ENCODE measurements around the gene TBC1D20.

TBC1D20 gene

DNA sequence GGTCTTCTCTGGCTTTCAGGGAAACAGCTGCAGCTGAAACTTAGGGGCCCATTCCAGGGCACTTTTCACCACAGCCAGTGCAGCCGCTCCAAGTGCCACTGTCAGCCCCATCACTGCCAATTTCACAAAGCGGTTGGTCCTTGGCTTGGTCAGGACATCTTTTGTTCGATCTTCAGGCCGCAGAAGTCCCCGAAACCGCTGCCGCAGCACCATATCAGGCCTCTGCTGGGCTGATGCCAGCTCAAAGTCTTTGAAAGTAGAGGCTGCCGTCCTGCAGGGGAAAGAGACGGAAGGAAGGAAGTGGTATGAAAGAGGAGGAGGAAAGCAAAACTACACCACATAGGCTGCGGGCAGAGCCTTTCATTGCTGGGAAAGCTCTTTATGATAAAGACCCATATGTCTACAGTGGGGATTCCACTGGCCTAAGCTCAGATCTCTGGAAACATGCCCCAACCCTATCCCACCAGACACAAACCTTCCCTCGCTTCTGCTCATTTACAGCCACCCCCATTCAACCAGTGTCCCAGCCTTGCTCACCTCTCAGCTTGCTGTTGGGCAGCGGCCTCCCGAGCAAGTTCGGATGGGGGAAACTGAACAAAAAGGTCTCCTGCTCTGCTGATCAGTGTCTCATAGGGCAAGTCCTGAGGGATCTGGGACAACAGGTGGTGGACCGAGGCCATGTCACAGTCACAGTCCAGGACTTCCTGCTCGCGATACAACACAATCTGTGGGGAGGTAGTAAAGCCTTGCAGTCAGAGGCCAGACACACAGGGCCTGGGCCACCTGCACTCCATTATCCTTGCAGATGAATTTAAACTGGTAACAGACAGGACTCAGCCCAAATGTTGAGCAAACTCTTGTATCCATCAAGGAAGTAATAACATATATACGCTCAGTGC is 23.5 kb downstream of the TBC1D20 start:
- peak in 1 of 2 donors; percentile 31 for DNase-seq (ENCODE audit: low read depth in 2 of 2)

DNA sequence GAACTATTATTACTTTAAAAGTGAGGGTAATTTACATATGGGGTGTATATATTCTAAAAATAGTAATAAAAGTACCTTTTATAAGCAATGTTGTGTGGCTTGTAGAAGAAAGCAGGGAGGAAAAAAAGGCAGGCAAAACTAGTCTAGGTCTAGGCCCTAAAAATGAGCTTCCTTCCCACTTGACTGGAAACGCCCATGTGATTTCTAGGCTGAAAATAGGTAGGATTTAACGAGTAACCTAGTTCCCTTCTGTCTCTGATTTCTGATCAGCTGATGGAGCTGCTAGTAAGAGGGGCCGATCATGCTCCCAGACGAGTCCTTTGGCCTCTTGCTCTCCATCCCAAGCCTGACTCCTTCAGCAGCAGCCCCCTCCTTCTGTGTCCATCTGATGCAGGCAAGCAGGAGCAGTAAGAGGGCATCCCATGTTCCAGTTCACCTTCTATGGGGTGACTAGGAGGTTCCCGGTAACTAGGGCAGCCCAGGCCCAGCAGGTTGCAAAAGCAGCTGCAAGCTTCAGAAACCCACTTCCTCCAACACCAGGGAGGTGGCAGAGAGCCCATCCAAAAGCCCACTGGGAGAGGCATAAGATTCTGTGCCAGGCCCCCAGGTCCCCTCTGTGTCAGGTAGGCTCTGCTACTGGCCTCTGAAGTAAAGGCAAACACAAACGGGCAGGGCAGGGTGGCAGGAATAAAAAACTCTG is 24.4 kb downstream of the TBC1D20 start:
- no peak for DNase-seq (ENCODE audit: low read depth in 2 of 2)

DNA sequence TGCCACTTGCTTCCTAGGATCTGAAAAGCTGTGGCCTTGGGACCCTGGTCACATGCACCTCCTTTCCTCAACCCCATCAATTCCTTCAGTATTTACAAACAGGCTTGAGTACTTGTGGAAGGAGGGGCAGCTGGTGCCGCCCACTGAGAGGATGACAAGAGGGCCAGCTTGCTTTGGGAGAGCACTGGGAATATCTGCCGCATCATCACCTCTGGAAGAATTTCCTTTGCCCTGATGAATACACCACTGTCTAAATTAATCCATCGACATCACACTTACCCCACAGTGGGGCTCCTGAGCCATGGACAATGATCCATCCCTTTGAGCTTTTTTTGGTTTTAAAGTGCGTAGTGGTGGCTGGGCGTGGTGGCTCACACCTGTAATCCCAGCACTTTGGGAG is 25.9 kb downstream of the TBC1D20 start:
- no peak for DNase-seq (ENCODE audit: low read depth in 2 of 2)

DNA sequence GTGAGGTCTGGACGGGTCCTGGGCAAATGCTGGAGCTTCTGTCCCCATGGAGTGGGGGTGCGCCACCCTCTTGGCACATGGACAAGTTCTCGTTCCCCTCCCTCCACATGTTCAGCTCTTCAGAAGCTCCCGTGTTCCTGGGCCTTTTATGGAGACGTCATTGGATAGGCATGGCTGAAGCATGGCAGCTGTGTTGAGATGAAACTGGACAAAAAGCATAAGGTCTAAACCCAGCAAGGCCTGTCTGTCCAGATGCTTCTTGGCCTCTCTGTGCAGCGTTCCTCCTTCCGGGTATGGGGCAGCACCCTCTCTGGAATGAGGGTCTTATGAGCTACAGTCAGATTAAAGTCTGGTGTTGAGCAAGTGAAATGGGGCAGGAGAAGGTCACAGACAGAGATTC is 26.8 kb downstream of the TBC1D20 start:
- no peak for DNase-seq (ENCODE audit: low read depth in 2 of 2)

DNA sequence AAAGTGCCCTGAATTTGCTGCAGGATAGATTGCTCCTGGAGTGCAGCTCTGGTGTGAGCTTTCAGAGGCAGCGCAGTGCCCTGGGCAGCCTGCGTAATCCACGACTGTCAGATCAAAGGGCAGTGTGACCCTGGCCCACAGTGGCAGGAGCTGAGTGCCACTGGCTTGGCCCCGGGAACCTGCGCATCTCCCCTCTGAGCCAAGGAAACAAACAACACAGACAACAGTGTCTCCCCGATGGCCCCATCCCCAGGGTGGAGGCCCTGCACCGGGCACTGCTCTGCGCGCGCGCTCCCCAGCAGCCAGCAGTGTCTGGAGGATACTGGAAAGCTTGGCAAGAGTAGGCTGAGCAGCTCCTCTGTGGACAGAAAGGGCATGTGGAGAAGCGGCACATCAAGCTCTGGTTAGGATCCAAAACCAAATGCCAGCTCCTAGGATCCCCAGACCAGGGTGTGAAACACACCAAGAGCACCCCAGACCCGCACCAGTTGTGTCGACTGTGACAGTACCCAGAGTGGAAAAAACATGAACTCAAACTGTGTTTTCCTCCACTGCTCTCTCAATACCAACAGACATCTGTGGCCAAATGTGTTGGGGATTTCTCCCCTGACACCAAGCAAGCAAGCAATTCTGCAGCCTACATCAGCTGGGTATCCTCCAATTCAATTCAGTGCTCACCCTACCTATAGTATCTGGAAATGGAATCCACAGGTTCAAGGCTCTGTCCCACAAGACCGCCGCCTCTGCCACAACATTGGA is 27.5 kb downstream of the TBC1D20 start:
- no peak for DNase-seq (ENCODE audit: low read depth in 2 of 2)

DNA sequence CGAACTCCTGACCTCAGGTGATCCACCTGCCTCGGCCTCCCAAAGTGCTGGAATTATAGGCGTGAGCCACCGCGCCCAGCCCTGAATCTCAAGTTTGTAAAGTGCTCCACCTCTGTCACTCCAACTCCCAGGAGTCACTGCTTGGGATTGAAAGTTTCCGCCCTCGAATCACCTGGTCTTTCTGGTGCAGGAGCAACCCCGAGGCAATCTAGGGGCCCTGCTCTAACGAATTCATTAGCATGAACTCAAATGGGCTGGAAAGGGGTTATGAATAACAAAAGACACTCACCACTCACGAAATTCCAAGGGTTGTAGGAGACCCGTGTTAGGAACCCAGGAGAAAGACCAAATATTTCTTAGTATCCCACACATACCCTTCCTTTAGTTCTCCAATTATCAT is 28.1 kb downstream of the TBC1D20 start:
- no peak for DNase-seq (ENCODE audit: low read depth in 2 of 2)

DNA sequence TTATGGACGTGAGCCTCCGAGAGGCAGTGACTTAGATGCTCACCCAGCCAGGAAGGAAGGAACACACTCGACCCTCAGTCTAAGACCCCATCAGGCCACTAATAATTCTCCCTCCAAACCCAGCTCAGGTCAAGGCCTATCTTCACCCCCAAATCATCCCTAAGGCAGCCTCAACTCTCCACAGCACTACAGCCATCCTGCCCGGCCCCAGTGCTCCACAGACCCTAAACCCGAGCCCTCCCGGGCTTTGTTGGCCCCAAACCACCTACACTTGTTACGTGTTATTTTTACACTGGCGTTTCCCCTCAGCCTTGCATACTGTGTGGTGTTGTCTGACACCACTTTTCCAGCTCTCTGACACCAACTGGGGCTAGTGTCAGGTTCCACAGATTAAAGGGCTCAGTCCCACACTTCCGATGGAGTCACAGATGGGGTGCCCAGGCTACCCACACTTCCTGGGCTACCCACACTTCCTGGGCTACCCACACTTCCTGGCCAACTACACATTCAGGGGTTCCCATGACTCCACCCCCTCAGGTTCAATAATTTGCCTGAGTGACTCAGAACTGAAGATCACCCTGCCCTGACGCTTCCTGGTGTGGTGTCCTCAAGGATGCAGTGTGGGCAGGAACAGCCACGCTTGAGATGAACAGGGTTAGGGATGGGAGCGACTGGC is 28.9 kb downstream of the TBC1D20 start:
- DNase-seq (ENCODE audit: low read depth in 2 of 2) = peak; percentile 33 to 72

DNA sequence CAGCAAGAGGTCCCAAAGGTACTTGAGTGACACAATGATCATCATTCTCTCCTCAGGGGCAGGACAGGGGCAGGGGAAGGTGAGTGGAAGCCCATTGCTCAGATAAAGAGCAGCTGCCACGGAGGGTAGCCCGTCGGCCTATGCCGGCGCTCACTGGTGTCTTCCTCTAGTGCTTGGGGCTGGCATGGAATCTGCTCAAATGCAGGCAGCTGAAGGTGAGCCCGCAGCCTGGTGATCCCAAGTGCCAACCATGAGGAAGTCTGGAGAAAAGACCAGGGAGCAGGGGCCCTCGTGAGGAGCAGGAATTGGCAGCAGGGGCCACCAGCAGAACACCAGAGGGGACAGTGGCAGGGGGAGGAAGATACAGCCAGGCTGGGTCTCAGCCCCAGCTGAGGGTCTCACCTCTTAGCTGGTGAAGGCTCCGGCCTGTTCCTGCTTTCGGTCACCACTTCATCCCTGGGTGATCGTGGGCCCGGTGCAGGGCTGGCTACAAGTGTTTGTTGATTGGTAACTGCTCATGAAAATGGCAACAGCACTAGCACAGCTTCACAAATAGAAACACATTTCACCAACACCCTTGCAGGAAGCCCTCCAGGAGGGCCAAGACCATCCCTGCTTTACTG is 29.5 kb downstream of the TBC1D20 start:
- no peak for DNase-seq (ENCODE audit: low read depth in 2 of 2)

DNA sequence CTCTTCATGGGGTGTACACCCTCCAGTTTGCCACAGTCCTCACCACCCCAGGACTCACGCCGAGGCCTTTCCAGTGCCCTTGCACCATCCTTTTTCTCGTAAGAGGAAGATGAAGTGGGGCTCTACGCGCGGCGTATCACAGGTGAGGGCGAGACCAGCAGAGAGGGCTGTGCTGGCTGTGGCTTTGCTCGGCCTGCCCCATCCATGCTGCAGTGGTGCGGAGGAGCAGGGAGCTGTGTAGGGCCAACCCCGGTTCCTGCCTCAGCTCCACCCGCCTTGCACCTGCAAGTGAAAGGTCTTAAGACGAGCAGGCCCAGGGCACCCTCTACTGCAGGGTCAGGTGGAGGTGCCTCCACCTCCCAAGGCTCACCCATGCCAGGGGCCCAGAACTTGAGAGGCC is 30.1 kb downstream of the TBC1D20 start:
- no peak for DNase-seq (ENCODE audit: low read depth in 2 of 2)

DNA sequence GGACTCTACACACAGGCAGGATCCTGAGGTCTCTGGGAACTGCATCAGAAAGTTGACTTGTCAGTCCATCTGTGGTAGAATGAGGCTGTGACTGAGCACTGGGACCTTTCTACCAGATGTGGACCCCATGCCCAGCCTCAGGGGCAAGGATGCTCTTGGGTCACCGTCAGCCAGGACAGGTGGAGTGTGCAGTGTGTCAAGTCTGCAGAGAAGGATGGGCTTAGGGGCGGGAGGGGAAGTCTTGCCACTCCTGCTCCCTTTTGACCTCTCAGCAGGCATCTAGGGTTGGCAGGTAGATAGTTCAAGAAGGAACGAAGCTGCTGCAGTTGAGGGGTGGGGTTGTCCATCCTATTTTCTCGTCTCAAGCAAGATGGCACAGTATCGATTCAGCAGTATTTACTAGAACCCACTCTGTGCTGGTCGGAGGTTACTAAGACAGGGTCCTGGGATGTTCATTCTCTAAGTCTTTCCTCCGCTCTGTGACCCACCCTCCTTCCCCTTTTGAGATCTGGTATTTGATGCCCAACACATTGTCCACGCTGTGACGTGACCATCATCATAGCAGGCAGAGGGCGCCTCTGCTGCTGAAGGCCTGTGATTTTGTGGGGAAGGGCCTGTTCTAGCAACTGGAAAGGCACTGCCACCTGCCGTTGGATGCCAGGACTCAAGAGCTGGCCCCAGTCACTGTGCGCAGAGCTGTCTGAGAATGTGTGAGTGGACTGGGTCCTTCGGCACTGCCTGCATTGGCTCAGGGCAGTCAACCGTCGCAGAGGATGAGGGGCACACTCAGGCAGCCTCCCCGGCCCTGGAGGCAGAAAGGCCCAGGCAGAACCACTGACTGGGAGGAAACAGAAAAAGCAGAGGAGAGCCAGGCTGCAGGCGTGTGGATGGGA is 31.1 kb downstream of the TBC1D20 start:
- no peak for DNase-seq (ENCODE audit: low read depth in 2 of 2)

DNA sequence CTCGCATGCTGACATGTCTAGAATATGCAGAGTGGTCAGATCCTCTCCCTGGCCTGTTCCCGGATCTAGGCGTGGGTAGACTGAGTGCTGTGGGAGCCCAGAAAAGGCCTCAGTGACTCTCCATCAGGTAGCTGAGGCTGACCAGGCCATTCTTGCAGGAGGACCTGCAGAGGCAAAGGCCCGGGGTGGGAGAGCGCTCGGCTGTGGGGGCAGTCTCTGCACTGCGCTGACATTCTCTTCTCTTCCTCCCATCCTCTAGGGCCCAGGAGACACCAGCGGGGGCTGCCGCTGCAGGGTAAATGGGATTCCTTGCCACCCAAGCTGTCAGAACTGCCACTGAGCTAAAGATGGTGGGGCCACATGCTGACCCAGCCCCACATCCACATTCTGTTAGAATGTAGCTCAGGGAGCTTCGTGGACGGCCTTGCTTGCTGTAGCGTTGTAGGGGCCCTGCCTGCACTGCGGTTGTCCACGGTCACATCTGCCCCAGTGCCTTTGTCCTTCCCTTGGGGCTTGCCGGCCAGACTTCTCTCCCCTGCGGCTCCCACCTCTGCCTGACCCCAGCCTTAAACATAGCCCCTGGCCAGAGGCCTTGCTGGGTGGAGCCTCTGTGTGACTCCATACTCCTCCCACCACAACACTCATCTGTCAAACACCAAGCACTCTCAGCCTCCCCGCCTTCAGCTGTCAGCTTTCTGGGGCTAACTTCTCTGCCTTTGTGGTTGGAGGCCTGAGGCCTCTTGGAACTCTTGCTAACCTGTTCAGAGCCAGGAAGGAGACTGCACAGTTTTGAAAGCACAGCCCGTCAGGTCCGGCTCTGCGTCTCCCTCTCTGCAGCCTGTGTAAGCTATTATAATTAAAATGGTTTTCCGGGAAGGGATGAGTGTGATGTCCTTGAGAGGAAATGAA is 32.0 kb downstream of the TBC1D20 start:
- no peak for DNase-seq (ENCODE audit: low read depth in 2 of 2)

DNA sequence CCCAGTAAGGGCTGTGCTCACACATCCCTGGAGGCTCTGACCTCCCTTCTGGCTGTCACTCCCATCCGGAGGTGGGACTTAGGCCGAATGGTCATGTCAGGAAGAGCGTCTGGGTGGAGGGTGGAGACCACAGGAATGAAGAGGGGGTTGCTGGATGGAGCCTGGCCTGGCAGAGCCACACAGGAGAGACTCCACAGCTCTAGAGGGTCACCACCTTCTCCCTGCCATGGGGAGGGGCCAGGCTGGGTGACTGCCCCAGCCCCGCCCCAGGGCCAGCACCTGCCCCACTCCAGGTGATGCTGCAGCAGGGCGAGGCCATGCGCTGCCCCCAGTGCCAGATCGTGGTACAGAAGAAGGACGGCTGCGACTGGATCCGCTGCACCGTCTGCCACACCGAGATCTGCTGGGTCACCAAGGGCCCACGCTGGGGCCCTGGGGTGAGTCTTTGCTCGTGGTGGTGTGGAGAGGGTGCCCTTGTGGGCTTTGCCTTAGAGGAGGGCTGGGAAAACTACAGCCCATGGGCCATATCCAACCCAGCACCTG is 33.6 kb downstream of the TBC1D20 start:
- no peak for DNase-seq (ENCODE audit: low read depth in 2 of 2)

DNA sequence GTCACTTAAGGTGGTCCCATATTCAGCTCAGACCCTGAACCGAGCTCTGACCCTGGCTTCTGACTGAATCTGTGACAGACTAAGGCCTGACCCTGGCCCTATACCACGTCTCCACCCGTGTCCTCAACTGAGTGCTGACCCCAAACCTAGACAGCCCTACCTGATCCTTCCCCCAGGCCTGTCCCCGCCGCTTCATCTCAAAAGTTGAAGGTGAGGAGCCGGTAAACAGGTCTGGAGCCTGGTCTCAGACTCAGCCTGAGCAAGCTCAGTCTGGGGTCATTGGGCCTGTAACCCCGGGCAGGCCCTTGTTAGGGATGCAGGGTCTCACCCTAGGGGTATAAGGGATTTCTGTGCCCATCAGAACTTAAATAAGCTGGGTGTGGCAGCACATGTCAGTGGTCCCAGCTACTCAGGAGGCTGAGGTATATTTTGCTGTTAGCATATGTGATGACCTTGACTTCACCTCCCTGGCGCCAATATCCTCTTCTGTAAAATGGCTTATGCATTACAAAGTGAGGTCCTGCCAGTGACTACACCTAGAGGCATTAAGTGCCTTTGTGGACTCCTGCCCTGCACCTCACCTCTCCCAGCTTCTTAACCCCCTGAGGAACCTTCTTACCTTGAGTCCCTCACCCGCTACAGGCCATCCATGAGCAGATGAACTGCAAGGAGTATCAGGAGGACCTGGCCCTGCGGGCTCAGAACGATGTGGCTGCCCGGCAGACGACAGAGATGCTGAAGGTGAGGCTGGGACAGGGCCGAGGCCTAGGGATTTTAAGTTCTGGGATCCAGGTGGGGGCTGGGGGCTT is 34.3 kb downstream of the TBC1D20 start:
- no peak for DNase-seq (ENCODE audit: low read depth in 2 of 2)

DNA sequence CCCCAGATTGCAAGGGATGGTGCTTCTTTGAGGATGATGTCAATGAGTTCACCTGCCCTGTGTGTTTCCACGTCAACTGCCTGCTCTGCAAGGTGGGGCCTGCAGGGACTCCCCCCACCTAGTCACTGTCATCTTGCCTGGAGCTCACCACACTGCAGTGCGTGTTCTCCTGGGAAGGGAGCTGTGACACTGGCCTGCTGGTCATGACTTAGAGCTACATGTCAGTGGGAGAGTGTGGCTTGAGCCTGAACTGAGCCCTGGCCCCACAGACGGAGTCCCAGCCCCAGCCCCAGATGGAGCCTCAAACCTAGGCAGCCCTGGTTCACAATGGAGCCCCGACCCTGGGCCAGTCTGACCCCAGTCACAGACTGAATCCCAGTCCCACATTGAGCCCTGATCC is 34.9 kb downstream of the TBC1D20 start:
- DNase-seq (ENCODE audit: low read depth in 2 of 2) = no peak

DNA sequence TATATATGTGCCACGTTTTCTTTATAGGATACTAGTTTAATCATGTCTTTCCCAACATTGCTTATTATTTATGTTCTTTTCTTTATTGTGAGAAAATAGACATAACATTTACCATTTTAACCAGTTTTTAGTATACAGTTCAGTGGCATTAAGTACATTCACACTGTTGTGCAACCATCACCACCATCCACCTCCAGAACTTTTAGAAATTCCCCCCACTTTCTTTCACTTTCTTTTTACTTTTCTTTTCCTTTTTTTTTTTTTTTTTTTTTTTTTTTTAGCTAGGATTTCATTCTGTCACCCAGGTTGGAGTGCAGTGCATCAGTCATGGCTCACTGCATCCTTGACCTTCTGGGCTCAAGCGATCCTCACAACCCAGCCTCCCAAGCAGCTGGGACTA is 35.8 kb downstream of the TBC1D20 start:
- DNase-seq (ENCODE audit: low read depth in 2 of 2) = no peak

DNA sequence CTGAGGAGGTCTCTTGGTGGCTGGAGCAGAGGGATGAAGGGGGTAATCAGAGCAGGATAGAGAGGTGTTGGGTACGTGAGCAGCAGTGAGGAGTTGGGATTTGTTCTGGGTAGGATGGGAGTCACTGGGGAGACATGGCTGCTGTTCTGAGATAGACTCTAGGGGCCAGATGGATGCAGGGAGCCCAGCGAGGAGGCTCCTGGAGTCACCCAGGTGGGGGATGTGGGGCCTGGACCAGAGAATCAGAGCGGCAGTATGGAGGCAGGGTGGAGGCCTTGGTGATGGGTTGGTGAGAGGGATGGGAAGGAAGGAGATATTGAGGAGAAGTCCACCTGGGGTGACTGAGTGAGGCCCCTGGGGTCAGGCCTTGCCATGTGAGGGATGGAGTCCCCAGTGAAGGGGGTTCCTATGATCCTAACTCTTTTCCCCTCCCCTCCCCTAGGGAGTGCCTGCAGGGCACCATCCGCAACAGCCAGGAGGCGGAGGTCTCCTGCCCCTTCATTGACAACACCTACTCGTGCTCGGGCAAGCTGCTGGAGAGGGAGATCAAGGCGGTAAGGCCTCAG is 40.6 kb downstream of the TBC1D20 start:
- DNase-seq (ENCODE audit: low read depth in 2 of 2) = no peak

DNA sequence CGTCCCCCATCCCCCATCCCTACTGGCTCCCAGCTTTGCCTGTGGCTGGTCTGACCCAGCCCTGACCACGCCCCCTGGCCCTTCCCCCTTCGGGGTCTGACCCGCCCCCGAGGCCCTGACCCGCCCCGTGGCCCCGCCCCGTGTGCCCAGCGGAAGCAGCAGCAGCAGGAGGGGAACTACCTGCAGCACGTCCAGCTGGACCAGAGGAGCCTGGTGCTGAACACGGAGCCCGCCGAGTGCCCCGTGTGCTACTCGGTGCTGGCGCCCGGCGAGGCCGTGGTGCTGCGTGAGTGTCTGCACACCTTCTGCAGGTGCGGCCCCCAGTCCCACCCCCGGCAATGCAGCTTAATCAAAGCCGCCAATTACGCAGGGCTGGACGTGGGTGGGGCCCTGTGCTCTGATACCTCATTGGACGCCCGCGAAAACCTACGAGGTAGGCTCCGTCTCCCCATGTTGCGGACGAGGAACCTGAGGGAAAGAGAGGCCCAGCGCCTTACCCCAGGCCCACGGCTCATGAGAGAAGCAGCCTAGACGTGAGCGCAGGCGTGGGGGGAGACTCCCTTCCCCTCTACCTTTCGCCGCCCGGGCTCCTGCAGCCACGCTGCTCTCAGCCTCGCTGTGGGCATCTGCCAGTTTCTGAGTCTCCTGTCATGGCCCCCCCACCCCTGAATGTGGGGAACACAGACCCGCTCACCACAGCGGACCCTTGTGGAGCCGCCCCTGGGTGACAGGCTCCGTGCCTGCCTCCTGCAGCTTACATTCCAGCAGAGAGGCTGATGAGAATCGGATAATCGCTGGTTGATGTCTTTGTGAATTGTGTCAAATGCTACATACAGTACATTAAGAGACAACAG is 41.4 kb downstream of the TBC1D20 start:
- DNase-seq (ENCODE audit: low read depth in 2 of 2) = no peak
